ENCODE results near the gene AIPL1. TPM values are rescaled to one million over a fixed set of nuclear protein-coding genes. Genes with fewer than 3 reads are reported as not detected.

Gene AIPL1
- total RNA-seq, 4 donors from 2014 or later, result not detected

- Histone ChIP-seq H3K4me1 (peaks cover 23% of the 10 kb centered on the region), H3K27me3 (no peaks in the 10 kb centered on the region), H3K4me3 (no peak overlapping the region), H3K9me3 (no peaks in the 10 kb centered on the region), H3K27ac (no peak overlapping the region), H3K36me3 (peaks cover 16% of the 10 kb centered on the region)
- DNase-seq (ENCODE audit: low spot score in 2 of 2), result no peak
- TF ChIP-seq CTCF (IDR thresholded peaks at IDR 0.05), result no peak
- no peak for TF ChIP-seq POLR2AphosphoS5 (IDR thresholded peaks at IDR 0.05)
- TF ChIP-seq POLR2A (IDR thresholded peaks at IDR 0.05), result no peak
- TF ChIP-seq EP300 (IDR thresholded peaks at IDR 0.05), result no peak
- WGBS, result 100% methylated on average over 11 of the region's 11 CpGs
Measured at GRCh38 chr17:6478486-6478885, 43.6 kb upstream of the AIPL1 start.

GRCh38 chr17:6477831-6478383 is 43.0 kb upstream of the AIPL1 start:
- peaks cover 15% of the 10 kb centered on the region for H3K36me3 ChIP-seq
- 92% methylated on average over 7 of the region's 14 CpGs for WGBS
- no peak for DNase-seq (ENCODE audit: low spot score in 2 of 2)
- H3K4me3 ChIP-seq, result no peak overlapping the region
- H3K9me3 ChIP-seq, result no peaks in the 10 kb centered on the region
- H3K4me1 ChIP-seq, result peaks cover 27% of the 10 kb centered on the region
- no peak overlapping the region for H3K27ac ChIP-seq
- TF ChIP-seq CTCF (IDR thresholded peaks at IDR 0.05) (no peak), EP300 (IDR thresholded peaks at IDR 0.05) (no peak), POLR2A (IDR thresholded peaks at IDR 0.05) (no peak), POLR2AphosphoS5 (IDR thresholded peaks at IDR 0.05) (no peak)
- no peaks in the 10 kb centered on the region for H3K27me3 ChIP-seq

GRCh38 chr17:6476810-6477179 is 41.9 kb upstream of the AIPL1 start:
- Histone ChIP-seq H3K27ac (no peak overlapping the region), H3K27me3 (no peaks in the 10 kb centered on the region), H3K4me3 (no peak overlapping the region), H3K36me3 (peaks cover 9% of the 10 kb centered on the region), H3K4me1 (peaks cover 31% of the 10 kb centered on the region), H3K9me3 (no peaks in the 10 kb centered on the region)
- WGBS, result 79% methylated on average over 4 of the region's 10 CpGs
- no peak for DNase-seq (ENCODE audit: low spot score in 2 of 2)
- no peak for TF ChIP-seq POLR2AphosphoS5 (IDR thresholded peaks at IDR 0.05)
- TF ChIP-seq EP300 (IDR thresholded peaks at IDR 0.05), result no peak
- no peak for TF ChIP-seq POLR2A (IDR thresholded peaks at IDR 0.05)
- no peak for TF ChIP-seq CTCF (IDR thresholded peaks at IDR 0.05)

- no peak for TF ChIP-seq POLR2AphosphoS5 (IDR thresholded peaks at IDR 0.05)
- no peak for TF ChIP-seq CTCF (IDR thresholded peaks at IDR 0.05)
- TF ChIP-seq EP300 (IDR thresholded peaks at IDR 0.05), result no peak
- no peak for TF ChIP-seq POLR2A (IDR thresholded peaks at IDR 0.05)
- 41% methylated on average over 8 of the region's 8 CpGs for WGBS
- Histone ChIP-seq H3K27ac (no peak overlapping the region), H3K36me3 (peaks cover 9% of the 10 kb centered on the region), H3K27me3 (no peaks in the 10 kb centered on the region), H3K9me3 (no peaks in the 10 kb centered on the region), H3K4me3 (no peak overlapping the region), H3K4me1 (peaks cover 31% of the 10 kb centered on the region)
- DNase-seq (ENCODE audit: low spot score in 2 of 2), result no peak
Measured at GRCh38 chr17:6476076-6476809, 41.3 kb upstream of the AIPL1 start.

- Histone ChIP-seq H3K4me1 (peaks cover 31% of the 10 kb centered on the region), H3K4me3 (no peak overlapping the region), H3K9me3 (no peaks in the 10 kb centered on the region), H3K36me3 (peaks cover 9% of the 10 kb centered on the region), H3K27ac (no peak overlapping the region), H3K27me3 (no peaks in the 10 kb centered on the region)
- 50% methylated on average over 4 of the region's 4 CpGs for WGBS
- no peak for TF ChIP-seq EP300 (IDR thresholded peaks at IDR 0.05)
- no peak for TF ChIP-seq POLR2AphosphoS5 (IDR thresholded peaks at IDR 0.05)
- TF ChIP-seq POLR2A (IDR thresholded peaks at IDR 0.05), result no peak
- no peak for TF ChIP-seq CTCF (IDR thresholded peaks at IDR 0.05)
- DNase-seq (ENCODE audit: low spot score in 2 of 2), result no peak
Measured at GRCh38 chr17:6475411-6475810, 40.5 kb upstream of the AIPL1 start.
